Diencephalon (tissue), 1 donor: ENCODE results near the gene IPCEF1. TPM values are rescaled to one million over a fixed set of nuclear protein-coding genes. Genes with fewer than 3 reads are reported as not detected.

Experiments
- total RNA-seq: library from RNA; depleted of rRNA; stranded (reverse); fragments of >200 nt; gene quantifications from one replicate; pipeline ENCODE4 v1.2.3, GENCODE V29; 2014

IPCEF1 gene
- total RNA-seq: 13.6 TPM

GRCh38 chr6:154356690-154357089 is at the start of gene IPCEF1:
TSS of gene IPCEF1 (minus strand) at chr6:154356803. CDS start at chr6:154265947, 90,856 bp downstream.

Other genes with a start within 250 kb of the IPCEF1 start
- 4.2 TPM for gene CNKSR3, start 153.9 kb upstream of the IPCEF1 start, total RNA-seq